ENCODE results near the gene COL12A1.

Gene COL12A1

DNA sequence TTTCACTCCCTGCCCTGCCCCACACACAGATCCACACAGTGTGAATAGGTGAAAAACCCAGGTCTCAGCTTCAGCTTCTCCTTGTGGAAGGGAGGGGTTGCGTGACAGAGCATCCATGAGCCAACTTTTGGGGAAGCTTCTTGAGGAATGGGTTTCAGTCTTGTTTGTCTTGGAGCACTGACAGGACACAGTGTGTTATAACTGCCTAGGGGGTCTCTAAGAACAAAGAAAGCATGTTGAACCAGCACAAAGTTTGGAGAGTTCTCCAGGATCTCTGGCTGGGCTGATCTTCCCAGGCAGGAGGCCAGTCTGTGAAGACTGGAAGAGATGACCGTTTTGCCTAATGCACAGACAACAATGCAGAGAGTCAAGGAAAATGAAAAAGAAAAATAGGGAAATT, 164.5 kb downstream of the COL12A1 start:
- DNase-seq (ENCODE audit: low read depth in 2 of 2), result no peak

Data from stimulated activated CD8-positive, alpha-beta memory T cell treated with anti-CD3 and anti-CD28 coated beads, Interleukin-15, amount 100 ng/mL, for 4 hours (primary cell).